Bronchial epithelial cell (primary cell): ENCODE measurements around the gene CLTRN. TPM values are rescaled to one million over a fixed set of nuclear protein-coding genes. Genes with fewer than 3 reads are reported as not detected.

Experiments
- DNase-seq: peaks from one replicate; pipeline ENCODE4 v3.0.0-alpha.2; 2010; ENCODE audit warnings: low read depth
- FAIRE-seq: peaks from 2 replicates; lab custom pipeline; 2011; peaks lifted over from hg19 to GRCh38; lab: Jason Lieb, UNC
- H3K27me3 ChIP-seq: 2 replicates; pipeline ENCODE4 v1.5.1; 2011; ENCODE audit warnings: low read length; ENCODE audit not compliant: control insufficient read depth, insufficient read depth
- H3K36me3 ChIP-seq: 2 replicates; pipeline ENCODE4 v1.5.1; 2011; ENCODE audit warnings: low read length; ENCODE audit not compliant: control insufficient read depth, insufficient read depth
- H3K4me3 ChIP-seq: 2 replicates; pipeline ENCODE4 v1.5.1; 2011; ENCODE audit warnings: mild to moderate bottlenecking, low read depth, low read length, control low read depth
- total RNA-seq: library from RNA; depleted of rRNA; stranded (reverse); fragments of >200 nt; gene quantifications from 2 replicates; pipeline ENCODE4 v1.2.1, GENCODE V29; 2014
- TF ChIP-seq, protein P1 (sequence below): IDR thresholded peaks from 2 replicates; pipeline ENCODE4 v1.5.1; 2011; ENCODE audit warnings: mild to moderate bottlenecking, moderate library complexity, low read length, control low read depth, inconsistent platforms; ENCODE audit not compliant: insufficient read depth, severe bottlenecking

Gene CLTRN
- total RNA-seq, 1 donor from 2014 or later = 0.53 TPM

DNA sequence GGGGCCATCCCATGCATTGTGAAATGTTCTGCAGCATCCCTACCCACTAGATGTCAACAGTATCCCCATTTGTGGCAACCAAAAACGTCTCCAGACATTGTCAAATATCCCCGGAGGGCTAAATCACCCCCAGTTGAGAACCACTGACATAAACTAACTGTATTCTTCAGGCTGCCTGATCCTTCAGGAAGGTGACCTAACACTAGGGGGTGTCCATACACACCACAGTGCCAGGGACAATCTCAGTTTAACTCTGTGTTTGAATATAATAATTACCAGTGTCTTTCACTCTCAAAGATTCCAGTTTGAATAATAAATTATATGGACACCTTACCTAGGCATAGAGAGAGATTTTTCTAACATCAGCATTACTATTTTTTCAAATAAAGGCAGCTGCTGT, 70.2 kb downstream of the CLTRN start:
- Histone ChIP-seq H3K27me3 (no peaks in the 10 kb centered on the region), H3K4me3 (no peak overlapping the region), H3K36me3 (no peaks in the 10 kb centered on the region)
- DNase-seq (no peak), FAIRE-seq (no peak)
- TF ChIP-seq, protein P1, sequence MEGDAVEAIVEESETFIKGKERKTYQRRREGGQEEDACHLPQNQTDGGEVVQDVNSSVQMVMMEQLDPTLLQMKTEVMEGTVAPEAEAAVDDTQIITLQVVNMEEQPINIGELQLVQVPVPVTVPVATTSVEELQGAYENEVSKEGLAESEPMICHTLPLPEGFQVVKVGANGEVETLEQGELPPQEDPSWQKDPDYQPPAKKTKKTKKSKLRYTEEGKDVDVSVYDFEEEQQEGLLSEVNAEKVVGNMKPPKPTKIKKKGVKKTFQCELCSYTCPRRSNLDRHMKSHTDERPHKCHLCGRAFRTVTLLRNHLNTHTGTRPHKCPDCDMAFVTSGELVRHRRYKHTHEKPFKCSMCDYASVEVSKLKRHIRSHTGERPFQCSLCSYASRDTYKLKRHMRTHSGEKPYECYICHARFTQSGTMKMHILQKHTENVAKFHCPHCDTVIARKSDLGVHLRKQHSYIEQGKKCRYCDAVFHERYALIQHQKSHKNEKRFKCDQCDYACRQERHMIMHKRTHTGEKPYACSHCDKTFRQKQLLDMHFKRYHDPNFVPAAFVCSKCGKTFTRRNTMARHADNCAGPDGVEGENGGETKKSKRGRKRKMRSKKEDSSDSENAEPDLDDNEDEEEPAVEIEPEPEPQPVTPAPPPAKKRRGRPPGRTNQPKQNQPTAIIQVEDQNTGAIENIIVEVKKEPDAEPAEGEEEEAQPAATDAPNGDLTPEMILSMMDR = peak; percentile 24

GRCh38 chrX:15579778-15580747, 84.5 kb downstream of the CLTRN start:
- peak; percentile 65 for DNase-seq

More at GRCh38 chrX:15579778-15580747, 84.5 kb downstream of the CLTRN start:
- Histone ChIP-seq H3K27me3 (no peaks in the 10 kb centered on the region), H3K4me3 (no peak overlapping the region), H3K36me3 (no peaks in the 10 kb centered on the region)
- TF ChIP-seq, protein P1 = no peak
- no peak for FAIRE-seq

Other genes with a start within 250 kb of the CLTRN start
- gene PIR, start 171.5 kb downstream of the CLTRN start, total RNA-seq = 23.7 and 35.8 TPM in 2 replicates
- not detected in 2 replicates for gene BMX, start 164.0 kb downstream of the CLTRN start, total RNA-seq
- gene ACE2, start 63.8 kb downstream of the CLTRN start, total RNA-seq = 1.2 TPM in 1 of 2 replicates, not detected in the other
- 6.1 and 7.6 TPM in 2 replicates for gene CA5B, start 73.5 kb upstream of the CLTRN start, total RNA-seq
- 4.2 and 7.2 TPM in 2 replicates for gene ZRSR2, start 125.7 kb upstream of the CLTRN start, total RNA-seq
- gene AP1S2, start 190.0 kb upstream of the CLTRN start, total RNA-seq = 12.8 and 16.3 TPM in 2 replicates